GM18499 (cell line): Measurements from ENCODE around the gene GJA1.

Source experiments
- ATAC-seq: cut with Tn5 transposase; IDR thresholded peaks from one replicate; pipeline ENCODE4 v1.9.1; 2021; ENCODE audit warnings: moderate number of reproducible peaks; ENCODE audit not compliant: insufficient read depth, unreplicated experiment

The GJA1 gene

GRCh38 chr6:121482004-121482693 is 46.7 kb downstream of the GJA1 start:
- ATAC-seq = no peak

DNA sequence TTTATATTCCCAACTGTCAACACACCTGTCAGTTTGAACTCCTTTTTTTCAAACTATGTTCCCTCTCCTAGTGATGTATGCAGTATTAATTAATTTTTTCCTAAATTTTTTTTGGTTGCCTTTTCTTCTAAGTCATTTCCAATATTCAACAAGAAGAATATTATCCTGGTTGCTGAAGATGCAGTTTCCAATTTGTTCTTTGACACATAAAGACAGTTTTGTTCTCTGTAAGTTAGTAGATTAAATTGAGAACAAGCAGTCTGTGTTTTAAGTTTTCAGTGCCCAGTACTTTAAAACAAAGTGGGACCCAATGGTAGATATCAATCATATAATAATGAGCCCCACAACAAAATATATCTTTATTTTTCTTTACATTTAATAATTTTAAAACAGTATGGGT is 47.3 kb downstream of the GJA1 start:
- no peak for ATAC-seq

- ATAC-seq = no peak
Observed at GRCh38 chr6:121485359-121485811, 49.9 kb downstream of the GJA1 start.

GRCh38 chr6:121491576-121491975 is 56.1 kb downstream of the GJA1 start:
- no peak for ATAC-seq

- ATAC-seq = no peak
Observed at GRCh38 chr6:121492536-121492935, 57.1 kb downstream of the GJA1 start.

- ATAC-seq = no peak
Observed at GRCh38 chr6:121497970-121498375, 62.5 kb downstream of the GJA1 start.

DNA sequence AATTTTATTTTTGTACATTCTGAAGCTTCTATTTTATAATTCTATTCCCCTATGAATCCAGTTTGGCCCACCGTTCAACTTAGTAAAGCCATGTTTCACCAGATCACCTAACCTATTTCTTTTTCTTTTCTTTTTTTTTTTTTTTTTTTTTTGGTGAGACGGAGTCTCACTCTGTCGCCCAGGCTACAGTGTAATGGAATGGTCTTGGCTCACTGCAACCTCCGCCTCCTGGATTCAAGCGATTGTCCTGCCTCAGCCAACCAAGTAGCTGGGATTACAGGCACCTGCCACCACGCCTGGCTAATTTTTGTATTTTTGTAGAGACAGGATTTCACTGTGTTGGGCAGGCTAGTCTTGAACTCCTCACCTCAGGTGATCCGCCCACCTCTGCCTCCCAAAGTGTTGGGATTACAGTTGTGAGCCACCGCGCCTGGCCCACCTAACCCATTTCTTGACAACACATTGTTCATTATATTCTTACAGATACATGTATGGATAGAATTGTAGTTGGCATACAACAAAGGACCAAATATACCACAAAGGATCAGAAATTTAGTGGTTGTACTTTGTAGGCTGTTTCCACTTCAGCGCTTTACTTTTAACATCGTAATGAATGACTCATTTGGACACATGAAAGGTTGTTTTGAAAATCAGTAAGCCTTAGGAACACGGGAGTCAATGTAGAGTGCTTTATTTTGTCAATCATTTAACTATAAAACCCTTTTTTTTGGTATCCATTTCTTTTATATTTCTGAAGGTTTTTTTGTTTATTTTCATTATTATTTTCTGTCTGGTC is 63.2 kb downstream of the GJA1 start:
- no peak for ATAC-seq
